ENCODE results near the gene WDR59.

- TF ChIP-seq CTCF (IDR thresholded peaks at IDR 0.05) = no peak
- no peak for TF ChIP-seq EZH2phosphoT487 (IDR thresholded peaks at IDR 0.05)
- TF ChIP-seq EZH2 (IDR thresholded peaks at IDR 0.05) = no peak
Measured at GRCh38 chr16:75032655-75033054, 47.7 kb upstream of the WDR59 start.

All from neural progenitor cell (in vitro differentiated cells).